Measurements from ENCODE around the gene SLC29A3. TPM values are rescaled to one million over a fixed set of nuclear protein-coding genes. Genes with fewer than 3 reads are reported as not detected.
"Not testable (repeated sequence)": the region's sequence is repeated elsewhere in the genome, so short reads cannot be mapped to it uniquely, and the experiment has no call there.

Gene SLC29A3
- total RNA-seq, 2 donors from 2014 or later = 4.4 to 5.3 TPM

GRCh38 chr10:71357792-71358265, 38.8 kb downstream of the SLC29A3 start:
- Mint-ChIP-seq H3K27me3 (ENCODE audit: low read depth) (no peaks in the 10 kb centered on the region), H3K9me3 (no peaks in the 10 kb centered on the region), H3K4me3 (no peak overlapping the region), H3K27ac (no peak overlapping the region), H3K36me3 (ENCODE audit: insufficient read depth in 2 of 2) (no peaks in the 10 kb centered on the region), H3K4me1 (ENCODE audit: low read depth) (no peaks in the 10 kb centered on the region)
- DNase-seq = no peak
- no peak for ATAC-seq (replicated peaks in 1 of 2)

GRCh38 chr10:71358277-71358676, 39.2 kb downstream of the SLC29A3 start:
- no peaks in the 10 kb centered on the region for H3K9me3 Mint-ChIP-seq
- H3K4me3 Mint-ChIP-seq = no peak overlapping the region
- H3K27me3 Mint-ChIP-seq (ENCODE audit: low read depth) = no peaks in the 10 kb centered on the region
- H3K27ac Mint-ChIP-seq = no peak overlapping the region
- no peaks in the 10 kb centered on the region for H3K4me1 Mint-ChIP-seq (ENCODE audit: low read depth)
- H3K36me3 Mint-ChIP-seq (ENCODE audit: insufficient read depth in 2 of 2) = no peaks in the 10 kb centered on the region
- ATAC-seq (replicated peaks in 1 of 2) = no peak
- no peak for DNase-seq

- DNase-seq; H3K9me3 Mint-ChIP-seq; H3K4me3 Mint-ChIP-seq; ATAC-seq (replicated peaks in 1 of 2); H3K27me3 Mint-ChIP-seq (ENCODE audit: low read depth); H3K36me3 Mint-ChIP-seq (ENCODE audit: insufficient read depth in 2 of 2); H3K27ac Mint-ChIP-seq; H3K4me1 Mint-ChIP-seq (ENCODE audit: low read depth): not testable (repeated sequence)
These were observed 39.8 kb downstream of the SLC29A3 start for GRCh38 chr10:71358906-71359305.

- ATAC-seq (replicated peaks in 1 of 2) (no peak), DNase-seq (no peak)
- Mint-ChIP-seq H3K36me3 (ENCODE audit: insufficient read depth in 2 of 2) (no peaks in the 10 kb centered on the region), H3K4me3 (no peak overlapping the region), H3K27me3 (ENCODE audit: low read depth) (no peaks in the 10 kb centered on the region), H3K9me3 (no peaks in the 10 kb centered on the region), H3K27ac (no peak overlapping the region), H3K4me1 (ENCODE audit: low read depth) (peaks cover 3% of the 10 kb centered on the region)
These were observed 40.4 kb downstream of the SLC29A3 start for GRCh38 chr10:71359364-71360046.

- no peak for DNase-seq
These were observed 41.7 kb downstream of the SLC29A3 start for GRCh38 chr10:71360735-71361134.

GRCh38 chr10:71361581-71361980, 42.5 kb downstream of the SLC29A3 start:
- ATAC-seq (replicated peaks in 1 of 2) (no peak), DNase-seq (no peak)
- Mint-ChIP-seq H3K4me1 (ENCODE audit: low read depth) (peaks cover 11% of the 10 kb centered on the region), H3K27ac (no peak overlapping the region), H3K4me3 (no peak overlapping the region), H3K27me3 (ENCODE audit: low read depth) (no peaks in the 10 kb centered on the region), H3K9me3 (no peaks in the 10 kb centered on the region), H3K36me3 (ENCODE audit: insufficient read depth in 2 of 2) (no peaks in the 10 kb centered on the region)

More at GRCh38 chr10:71360735-71361134, 41.7 kb downstream of the SLC29A3 start:
- Mint-ChIP-seq H3K4me1 (ENCODE audit: low read depth) (peaks cover 11% of the 10 kb centered on the region), H3K4me3 (no peak overlapping the region), H3K9me3 (no peaks in the 10 kb centered on the region), H3K27me3 (ENCODE audit: low read depth) (no peaks in the 10 kb centered on the region), H3K27ac (no peak overlapping the region), H3K36me3 (ENCODE audit: insufficient read depth in 2 of 2) (no peaks in the 10 kb centered on the region)
- no peak for ATAC-seq (replicated peaks in 1 of 2)

GRCh38 chr10:71362141-71362540, 43.1 kb downstream of the SLC29A3 start:
- Mint-ChIP-seq H3K4me1 (ENCODE audit: low read depth) (peaks cover 11% of the 10 kb centered on the region), H3K27me3 (ENCODE audit: low read depth) (no peaks in the 10 kb centered on the region), H3K36me3 (ENCODE audit: insufficient read depth in 2 of 2) (no peaks in the 10 kb centered on the region), H3K4me3 (no peak overlapping the region), H3K27ac (no peak overlapping the region), H3K9me3 (no peaks in the 10 kb centered on the region)
- no peak for DNase-seq
- no peak for ATAC-seq (replicated peaks in 1 of 2)

- Mint-ChIP-seq H3K4me3 (no peak overlapping the region), H3K36me3 (ENCODE audit: insufficient read depth in 2 of 2) (no peaks in the 10 kb centered on the region), H3K4me1 (ENCODE audit: low read depth) (peaks cover 11% of the 10 kb centered on the region), H3K27me3 (ENCODE audit: low read depth) (no peaks in the 10 kb centered on the region), H3K9me3 (no peaks in the 10 kb centered on the region), H3K27ac (no peak overlapping the region)
- ATAC-seq (replicated peaks in 1 of 2) (no peak), DNase-seq (no peak)
These were observed 44.9 kb downstream of the SLC29A3 start for GRCh38 chr10:71363936-71364335.

- Mint-ChIP-seq H3K9me3 (no peaks in the 10 kb centered on the region), H3K36me3 (ENCODE audit: insufficient read depth in 2 of 2) (no peaks in the 10 kb centered on the region), H3K27ac (no peak overlapping the region), H3K4me3 (no peak overlapping the region), H3K4me1 (ENCODE audit: low read depth) (peaks cover 11% of the 10 kb centered on the region), H3K27me3 (ENCODE audit: low read depth) (peaks cover 10% of the 10 kb centered on the region)
- DNase-seq = no peak
- ATAC-seq (replicated peaks in 1 of 2) = no peak
These were observed 46.3 kb downstream of the SLC29A3 start for GRCh38 chr10:71365366-71365765.

- no peaks in the 10 kb centered on the region for H3K9me3 Mint-ChIP-seq
These were observed 47.6 kb downstream of the SLC29A3 start for GRCh38 chr10:71366690-71367089.

GRCh38 chr10:71367271-71367670, 48.2 kb downstream of the SLC29A3 start:
- Mint-ChIP-seq H3K36me3 (ENCODE audit: insufficient read depth in 2 of 2) (no peaks in the 10 kb centered on the region), H3K27ac (no peak overlapping the region), H3K27me3 (ENCODE audit: low read depth) (peaks cover 10% of the 10 kb centered on the region), H3K4me3 (no peak overlapping the region), H3K9me3 (no peaks in the 10 kb centered on the region), H3K4me1 (ENCODE audit: low read depth) (peaks cover 17% of the 10 kb centered on the region)
- ATAC-seq (replicated peaks in 1 of 2) = no peak
- DNase-seq = no peak

More at GRCh38 chr10:71366690-71367089, 47.6 kb downstream of the SLC29A3 start:
- H3K36me3 Mint-ChIP-seq (ENCODE audit: insufficient read depth in 2 of 2) = no peaks in the 10 kb centered on the region
- peaks cover 14% of the 10 kb centered on the region for H3K4me1 Mint-ChIP-seq (ENCODE audit: low read depth)
- no peak overlapping the region for H3K27ac Mint-ChIP-seq
- no peak for DNase-seq
- no peak overlapping the region for H3K4me3 Mint-ChIP-seq
- peaks cover 10% of the 10 kb centered on the region for H3K27me3 Mint-ChIP-seq (ENCODE audit: low read depth)
- no peak for ATAC-seq (replicated peaks in 1 of 2)

GRCh38 chr10:71368176-71368575, 49.1 kb downstream of the SLC29A3 start:
- Mint-ChIP-seq H3K4me1 (ENCODE audit: low read depth) (peaks cover 17% of the 10 kb centered on the region), H3K36me3 (ENCODE audit: insufficient read depth in 2 of 2) (no peaks in the 10 kb centered on the region), H3K27me3 (ENCODE audit: low read depth) (peaks cover 10% of the 10 kb centered on the region), H3K9me3 (no peaks in the 10 kb centered on the region), H3K4me3 (no peak overlapping the region), H3K27ac (no peak overlapping the region)
- DNase-seq (no peak), ATAC-seq (replicated peaks in 1 of 2) (no peak)

GRCh38 chr10:71368643-71369042, 49.6 kb downstream of the SLC29A3 start:
- H3K27ac Mint-ChIP-seq = no peak overlapping the region
- H3K9me3 Mint-ChIP-seq = no peaks in the 10 kb centered on the region
- peaks cover 10% of the 10 kb centered on the region for H3K27me3 Mint-ChIP-seq (ENCODE audit: low read depth)

GRCh38 chr10:71369602-71370001, 50.5 kb downstream of the SLC29A3 start:
- no peak for DNase-seq
- H3K9me3 Mint-ChIP-seq = no peaks in the 10 kb centered on the region
- no peak overlapping the region for H3K4me3 Mint-ChIP-seq
- no peak overlapping the region for H3K27ac Mint-ChIP-seq
- no peak for ATAC-seq (replicated peaks in 1 of 2)
- peaks cover 10% of the 10 kb centered on the region for H3K27me3 Mint-ChIP-seq (ENCODE audit: low read depth)
- H3K36me3 Mint-ChIP-seq (ENCODE audit: insufficient read depth in 2 of 2) = no peaks in the 10 kb centered on the region
- peaks cover 13% of the 10 kb centered on the region for H3K4me1 Mint-ChIP-seq (ENCODE audit: low read depth)

More at GRCh38 chr10:71368643-71369042, 49.6 kb downstream of the SLC29A3 start:
- DNase-seq (no peak), ATAC-seq (replicated peaks in 1 of 2) (no peak)
- peaks cover 17% of the 10 kb centered on the region for H3K4me1 Mint-ChIP-seq (ENCODE audit: low read depth)
- H3K36me3 Mint-ChIP-seq (ENCODE audit: insufficient read depth in 2 of 2) = no peaks in the 10 kb centered on the region
- no peak overlapping the region for H3K4me3 Mint-ChIP-seq

Measured in activated T-cell treated with anti-CD3 and anti-CD28 coated beads, Interleukin-2, amount 50 U/mL, for 72 hours (primary cell).